ENCODE data around the gene NOXO1.

Gene NOXO1

GRCh38 chr16:2009791-2010510, 28.7 kb upstream of the NOXO1 start, which contains the start of gene ZNF598:
TSS of gene ZNF598 (minus strand) at chr16:2009821.
- DNase-seq, result peak; percentile 55

DNA sequence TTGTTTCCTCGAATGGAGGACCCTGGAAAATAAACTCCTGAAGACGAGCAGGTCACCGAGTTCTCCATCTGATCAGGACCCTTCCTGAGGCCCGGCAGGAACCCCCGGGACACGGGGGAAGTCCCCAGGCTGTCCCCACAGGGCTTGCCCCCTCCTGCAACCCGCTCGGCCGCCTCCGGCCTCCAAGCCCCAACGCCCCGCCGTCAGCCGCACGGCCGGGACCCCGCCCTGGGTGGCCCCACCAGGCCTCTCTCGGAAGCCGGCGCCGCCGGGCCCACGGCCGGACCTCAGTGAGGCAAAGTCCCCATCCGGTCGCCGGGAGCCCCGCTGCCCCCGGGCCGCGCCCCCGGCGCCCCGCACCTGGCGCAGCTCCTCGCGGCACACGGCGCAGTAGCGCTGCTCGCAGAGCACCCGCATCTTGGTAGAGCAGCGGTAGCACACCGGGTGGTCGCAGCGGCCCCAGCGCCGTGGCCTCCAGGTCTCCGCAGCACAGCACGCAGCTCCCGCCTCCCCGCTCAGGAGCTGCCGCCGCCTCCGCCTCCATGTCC, 28.0 kb upstream of the NOXO1 start:
- no peak for DNase-seq

DNA sequence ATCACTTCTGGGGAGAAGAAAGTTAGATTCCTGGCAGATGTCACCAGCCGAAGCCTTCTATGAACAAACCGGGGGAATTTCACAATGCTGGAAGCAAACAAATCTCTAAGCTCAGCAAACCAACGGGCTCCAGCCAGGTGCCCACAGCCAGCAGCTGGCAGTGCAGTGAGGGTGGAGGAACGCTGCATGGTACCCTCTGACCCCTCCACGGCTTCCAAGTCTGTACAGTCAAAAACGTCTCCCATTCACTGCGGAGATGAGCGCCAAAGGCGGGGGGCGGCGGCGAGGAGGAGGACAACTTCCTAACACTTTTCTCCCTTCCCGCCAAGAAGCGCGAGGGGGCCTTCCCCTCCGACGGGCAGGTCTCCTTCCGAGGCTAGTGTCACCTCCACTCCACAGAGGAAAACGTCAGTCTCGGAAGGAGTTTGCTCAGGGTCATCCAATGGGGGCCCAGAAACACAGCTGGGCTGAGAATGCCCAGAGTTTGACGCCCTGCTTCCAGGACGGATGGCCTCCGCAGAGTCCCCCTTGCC, 27.4 kb upstream of the NOXO1 start:
- DNase-seq, result peak; percentile 61

DNA sequence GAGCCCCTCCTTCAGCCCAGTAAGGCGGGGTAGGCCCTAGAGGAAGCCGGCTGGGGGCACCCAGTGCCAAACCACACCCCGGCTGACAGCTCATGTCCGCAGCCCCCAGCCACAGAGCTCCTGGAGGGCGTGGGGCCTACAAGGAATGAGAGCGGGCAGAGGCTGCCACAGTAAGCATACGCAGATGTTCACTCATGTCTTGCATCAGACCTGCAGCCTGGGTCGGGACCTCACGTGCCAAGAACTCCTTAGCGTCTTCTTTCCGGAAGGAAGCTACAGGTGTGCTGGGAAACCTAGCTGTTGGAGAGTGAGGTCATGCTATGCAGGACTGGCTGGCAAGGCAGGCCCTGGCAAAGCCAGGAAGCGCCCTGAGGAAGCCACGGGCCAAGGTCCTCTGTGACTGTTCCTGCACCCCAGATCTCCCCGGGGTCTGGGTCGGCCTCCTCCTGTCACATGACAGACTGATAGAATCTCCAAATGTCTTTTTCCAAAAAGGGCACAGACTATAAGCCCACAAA, 26.8 kb upstream of the NOXO1 start:
- peak; percentile 74 for DNase-seq

GRCh38 chr16:2007081-2007836, 26.0 kb upstream of the NOXO1 start:
- DNase-seq, result no peak

GRCh38 chr16:2006317-2006716, 25.0 kb upstream of the NOXO1 start:
- DNase-seq, result no peak

GRCh38 chr16:2005646-2006045, 24.4 kb upstream of the NOXO1 start:
- no peak for DNase-seq

DNA sequence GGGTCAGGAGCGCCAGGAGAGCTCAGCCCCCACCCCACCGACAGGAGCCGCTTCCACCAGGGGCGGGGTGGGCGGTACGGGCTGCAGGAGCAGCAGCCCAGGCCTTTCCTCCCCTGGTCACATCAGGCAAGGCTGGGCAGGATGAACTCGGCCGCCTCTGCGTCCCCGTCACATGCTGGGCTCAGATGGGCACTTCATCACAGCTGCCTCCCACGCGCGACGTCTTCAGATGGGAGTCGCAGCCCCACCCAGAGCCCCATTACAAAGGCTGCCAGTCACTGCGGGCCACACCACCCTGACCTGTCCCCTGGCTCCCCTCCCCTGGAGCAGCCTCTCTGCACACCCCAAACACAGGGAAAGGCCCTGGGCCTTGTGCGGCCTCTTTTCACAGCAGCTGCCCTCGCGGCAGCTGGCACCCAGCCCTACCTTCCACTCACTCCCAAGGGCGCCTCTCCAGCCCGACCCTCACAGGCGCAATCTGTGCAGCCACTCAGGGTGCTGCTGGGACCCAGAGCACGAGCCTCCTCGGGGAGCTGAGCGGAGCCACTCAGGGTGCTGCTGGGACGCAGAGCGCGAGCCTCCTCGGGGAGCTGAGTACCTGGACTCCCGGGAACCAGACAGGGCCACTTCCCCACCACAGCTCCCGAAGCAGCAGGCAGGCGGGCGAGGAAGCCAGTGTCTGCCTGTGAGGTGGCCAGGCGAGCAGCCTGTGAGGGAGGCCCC, 23.7 kb upstream of the NOXO1 start:
- DNase-seq, result no peak

DNA sequence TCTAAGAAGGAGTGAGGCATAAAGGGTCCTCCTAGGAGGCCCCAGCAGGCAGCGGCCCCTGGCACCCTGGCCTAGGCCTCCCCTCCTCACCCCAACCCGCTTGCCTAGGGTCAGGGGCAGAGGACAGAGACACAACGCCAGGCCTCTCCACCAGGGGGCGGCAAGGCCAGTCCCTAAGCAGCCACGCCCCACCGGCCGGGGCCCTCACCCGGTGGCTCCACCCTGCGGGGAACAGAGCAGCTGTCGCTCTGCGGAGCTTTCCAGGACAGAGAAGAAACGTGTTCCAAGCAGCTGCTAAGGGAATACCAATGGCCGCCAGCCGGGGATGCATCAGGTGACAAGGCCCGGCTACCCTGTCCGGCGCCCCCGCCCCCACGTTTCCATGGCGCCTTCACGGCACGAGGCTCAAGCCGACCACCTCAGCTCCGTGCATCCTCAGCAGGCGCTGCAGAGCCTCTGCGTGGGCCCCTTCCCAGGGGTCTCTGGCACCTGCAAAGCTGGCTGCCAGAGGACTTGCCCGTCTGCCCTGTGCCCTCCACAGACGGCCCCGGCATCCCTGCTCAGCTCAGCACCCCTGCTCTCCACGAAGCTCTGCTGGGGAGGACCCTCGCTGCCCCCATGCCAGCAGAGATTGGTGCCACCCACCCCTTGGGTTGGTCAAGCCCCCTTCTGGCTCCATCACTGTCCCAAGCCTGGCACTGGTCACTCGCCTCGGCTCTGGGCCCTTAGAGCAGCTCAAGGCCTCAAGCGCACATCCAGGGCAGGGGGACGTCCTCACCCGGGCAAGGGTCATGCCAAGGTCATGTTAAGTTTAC, 22.8 kb upstream of the NOXO1 start:
- DNase-seq, result peak; percentile 59

DNA sequence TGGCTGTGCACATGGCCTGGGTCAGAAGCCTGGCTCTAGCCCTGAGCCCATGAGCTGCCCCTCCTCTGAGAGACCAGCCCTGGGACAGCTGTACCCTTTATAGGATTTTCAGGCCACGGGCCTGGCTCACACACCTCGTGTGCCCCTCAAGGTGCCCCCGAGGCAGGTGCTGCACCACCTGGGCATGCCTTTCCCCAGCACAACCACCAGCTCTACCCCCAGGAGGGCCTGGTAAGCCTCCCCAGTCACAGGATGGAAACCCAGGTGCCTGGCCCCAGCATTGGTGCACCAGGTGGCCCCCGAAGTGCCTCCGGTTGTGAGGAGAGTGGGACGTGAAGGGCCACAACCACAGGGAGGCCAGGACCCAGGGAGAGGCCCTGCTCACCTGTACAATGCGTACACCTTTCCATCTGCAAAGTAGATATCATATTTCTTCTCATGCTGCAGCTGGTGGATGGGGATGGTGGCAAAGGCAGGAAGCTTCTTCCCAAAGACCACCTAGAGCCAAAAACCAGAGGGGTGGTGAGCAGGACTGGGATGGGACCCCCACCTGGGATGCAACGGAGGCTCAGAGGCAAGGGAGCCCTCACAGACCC, 22.1 kb upstream of the NOXO1 start:
- DNase-seq, result no peak

GRCh38 chr16:2002406-2003230, 21.3 kb upstream of the NOXO1 start:
- no peak for DNase-seq

- DNase-seq, result no peak
Measured at GRCh38 chr16:2001456-2002355, 20.4 kb upstream of the NOXO1 start.

GRCh38 chr16:2001035-2001434, 19.8 kb upstream of the NOXO1 start:
- no peak for DNase-seq

DNA sequence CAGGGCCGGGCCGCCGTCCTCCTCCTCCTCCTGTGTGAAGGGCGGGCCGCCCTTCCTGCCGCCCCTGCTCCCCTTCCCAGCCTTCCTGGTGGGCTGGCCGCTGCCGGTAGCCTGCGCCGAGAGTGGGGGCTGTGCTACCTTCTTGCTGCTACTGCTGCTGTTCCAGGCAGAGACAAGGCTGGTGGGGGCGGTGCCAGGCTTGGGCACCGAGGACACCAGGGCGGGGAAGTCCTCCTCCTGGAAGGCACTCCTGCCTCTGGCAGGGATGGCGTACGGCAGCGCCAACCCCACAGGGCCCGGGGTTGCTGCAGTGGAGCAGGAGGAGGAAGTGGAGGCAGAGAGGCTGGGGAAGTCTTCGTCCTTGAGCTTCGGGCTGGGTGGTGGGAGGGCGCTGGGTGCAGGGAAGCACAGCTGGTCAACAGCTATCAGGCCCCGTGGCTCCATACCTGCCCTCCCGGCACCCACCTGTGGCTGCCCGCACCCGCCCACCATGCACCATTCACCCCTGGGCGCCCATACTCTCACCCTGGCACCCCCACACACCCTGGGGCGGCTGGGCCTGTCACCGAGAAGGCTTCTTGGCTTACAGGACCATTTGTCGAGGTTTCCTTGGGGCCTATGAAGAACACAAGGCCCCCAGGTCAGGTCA, 18.7 kb upstream of the NOXO1 start:
- no peak for DNase-seq

DNA sequence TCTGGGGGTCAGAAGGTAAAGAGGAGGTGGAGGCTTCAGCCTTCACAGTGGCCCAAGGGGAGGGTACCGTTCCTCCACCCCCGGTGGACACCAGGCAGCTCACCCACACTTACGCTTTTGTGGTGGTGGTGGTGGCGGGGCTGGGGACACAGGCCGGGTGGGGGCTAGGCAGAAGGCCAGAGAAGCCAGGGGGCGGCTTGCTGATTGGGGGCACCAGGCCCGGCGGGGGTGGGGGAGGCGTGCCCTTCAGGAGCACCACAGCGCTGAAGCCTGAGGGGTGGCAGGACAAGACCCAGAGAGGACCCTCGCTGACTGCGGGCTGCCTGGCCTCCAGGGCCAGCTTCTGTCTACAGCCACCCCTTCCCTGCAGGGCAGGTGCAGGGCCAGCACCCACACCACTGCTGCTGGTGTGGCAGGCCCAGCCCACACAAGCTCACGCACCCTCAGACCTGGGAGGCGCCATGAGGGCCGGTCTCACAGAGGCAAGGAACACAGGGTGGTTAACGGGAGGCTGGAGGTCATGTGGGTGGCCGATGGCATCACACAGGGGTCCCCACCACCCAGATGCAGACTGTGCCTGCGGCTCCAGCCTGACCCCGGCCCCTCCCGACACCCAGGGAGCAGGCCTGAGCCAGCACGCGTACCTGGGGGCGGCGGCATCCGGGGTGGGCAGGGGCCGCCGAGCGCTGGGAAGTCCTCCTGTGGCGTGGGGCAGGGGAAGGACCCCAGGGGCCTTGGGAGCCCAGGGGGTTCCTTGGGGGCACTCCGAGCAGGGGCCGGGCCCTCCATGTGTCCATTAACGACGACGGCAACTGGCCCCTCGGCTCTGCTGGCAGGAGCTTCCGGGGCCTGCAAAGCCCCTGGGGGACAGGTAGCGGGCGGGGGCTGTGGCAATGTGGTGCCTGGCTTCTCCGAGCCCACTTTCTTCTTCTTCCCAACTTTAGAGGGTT, 17.9 kb upstream of the NOXO1 start:
- no peak for DNase-seq

GRCh38 chr16:1998360-1998835, 17.1 kb upstream of the NOXO1 start:
- DNase-seq, result no peak

- no peak for DNase-seq
Measured at GRCh38 chr16:1997494-1998359, 16.5 kb upstream of the NOXO1 start.
